Epithelial cell of esophagus (primary cell): ENCODE results near the gene AARS1.

Experiments used
- DNase-seq: peaks from one replicate; pipeline ENCODE4 v3.0.0; 2010; ENCODE audit warnings: low read depth
- H3K4me3 ChIP-seq: 2 replicates; pipeline ENCODE4 v1.5.1; 2011; ENCODE audit warnings: mild to moderate bottlenecking, low read length, control low read depth
- CTCF ChIP-seq: IDR thresholded peaks from 2 replicates; pipeline ENCODE4 v1.5.1; 2011; ENCODE audit warnings: low read depth, mild to moderate bottlenecking, low read length, control low read depth, inconsistent platforms; ENCODE audit not compliant: insufficient read depth; ENCODE audit errors: missing control alignments

Gene AARS1

GRCh38 chr16:70306880-70307279, 17.6 kb upstream of the AARS1 start:
- DNase-seq, result no peak
- no peak for TF ChIP-seq CTCF
- H3K4me3 ChIP-seq, result no peak overlapping the region

DNA sequence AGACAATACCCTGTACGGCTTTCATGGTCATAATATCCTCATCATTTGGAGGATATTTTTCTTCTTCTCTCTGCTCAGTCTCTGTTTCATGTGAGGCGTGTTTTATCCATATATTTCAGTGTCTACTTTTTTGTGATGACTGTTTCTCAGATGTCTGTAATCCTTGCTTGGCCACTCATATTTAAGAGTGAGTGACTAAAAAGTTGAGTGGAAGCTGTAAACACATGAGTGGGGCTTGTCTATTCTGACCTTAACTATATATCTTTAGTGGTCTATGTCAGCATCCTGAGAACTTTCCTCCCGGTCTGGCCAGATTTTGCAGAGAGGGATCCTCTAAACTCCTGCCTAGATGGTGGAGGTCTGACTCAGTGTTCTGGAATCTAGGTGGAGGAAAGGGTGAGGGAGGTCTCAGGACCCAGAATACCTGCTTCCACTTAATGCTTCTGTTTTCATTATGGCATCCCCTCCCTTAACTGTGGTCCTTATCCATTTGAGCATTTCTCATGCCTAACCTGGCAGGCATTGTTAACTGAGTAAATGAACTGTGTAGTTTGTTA, 15.7 kb upstream of the AARS1 start:
- H3K4me3 ChIP-seq, result no peak overlapping the region
- TF ChIP-seq CTCF, result no peak
- peak; percentile 25 for DNase-seq

- no peak for TF ChIP-seq CTCF
- H3K4me3 ChIP-seq, result no peak overlapping the region
- DNase-seq, result peak; percentile 25
These were observed 13.4 kb upstream of the AARS1 start for GRCh38 chr16:70302745-70303144.

- no peak for TF ChIP-seq CTCF
- no peak for DNase-seq
- no peak overlapping the region for H3K4me3 ChIP-seq
These were observed 11.8 kb upstream of the AARS1 start for GRCh38 chr16:70301121-70301520.

GRCh38 chr16:70298988-70299938, 10.0 kb upstream of the AARS1 start, which contains the start of gene DDX19B:
Gene DDX19B, plus strand, starts transcription at chr16:70299186. Its CDS starts 112 bp downstream, at chr16:70299298.
- peak within 1 kb of the TSS; percentile 90 for H3K4me3 ChIP-seq
- peak; percentile 15 for TF ChIP-seq CTCF
- DNase-seq, result peak; percentile 76

DNA sequence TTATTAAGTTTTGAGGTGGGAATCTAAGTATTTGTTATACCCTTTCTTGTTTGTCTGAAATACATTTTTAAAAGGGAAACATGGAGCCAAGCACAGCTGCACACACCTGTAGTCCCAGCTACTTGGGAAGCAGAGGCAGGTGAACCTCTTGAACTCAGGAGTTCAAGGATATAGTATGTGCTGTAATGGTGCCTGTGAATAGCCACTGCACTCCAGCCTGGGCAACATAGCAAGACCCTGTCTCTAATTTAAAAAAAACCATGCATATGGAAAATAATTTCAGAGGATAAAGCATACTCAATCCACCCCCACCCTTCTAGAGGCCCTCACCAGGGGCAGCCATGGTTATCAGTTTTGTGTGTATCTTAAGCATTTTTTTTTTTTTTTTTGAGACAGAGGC, 6.3 kb upstream of the AARS1 start:
- no peak overlapping the region for H3K4me3 ChIP-seq
- no peak for TF ChIP-seq CTCF
- DNase-seq, result no peak
